GM19455 (cell line): ENCODE data around the gene VASH1.
"Not testable (repeated sequence)": the region's sequence is repeated elsewhere in the genome, so short reads cannot be mapped to it uniquely, and the experiment has no call there.

ENCODE experiments used
- ATAC-seq: cut with Tn5 transposase; IDR thresholded peaks from one replicate; pipeline ENCODE4 v1.9.1; 2021; ENCODE audit not compliant: unreplicated experiment

VASH1 gene

GRCh38 chr14:76761136-76761959, at the start of gene VASH1:
VASH1 (plus strand) TSS chr14:76761468; CDS start chr14:76762822, 1,354 bp downstream.
- ATAC-seq = peak; percentile 89

GRCh38 chr14:76713121-76713520, 48.1 kb upstream of the VASH1 start:
- no peak for ATAC-seq

- no peak for ATAC-seq
These were observed 46.8 kb upstream of the VASH1 start for GRCh38 chr14:76714470-76714869.

DNA sequence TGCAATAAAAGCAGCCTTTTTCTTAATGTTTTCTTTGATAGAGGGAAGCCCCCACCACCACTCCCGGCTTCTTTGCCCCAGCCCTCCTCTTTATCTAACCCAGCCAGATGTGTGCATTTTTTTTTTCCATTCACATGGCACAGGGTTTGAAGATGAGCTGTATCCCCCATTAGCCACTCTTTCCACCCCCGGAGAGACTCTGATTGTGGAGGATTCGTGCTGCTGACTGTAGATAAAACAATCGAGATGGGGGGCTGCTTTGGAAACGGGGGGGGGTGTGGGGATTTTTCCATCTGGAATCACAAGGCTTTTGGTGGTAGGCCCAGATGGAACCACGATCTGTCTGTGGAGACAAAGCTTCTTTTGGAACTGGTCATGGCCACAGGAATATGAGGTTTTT, 46.2 kb upstream of the VASH1 start:
- ATAC-seq = no peak

GRCh38 chr14:76715511-76716081, 45.7 kb upstream of the VASH1 start:
- ATAC-seq = no peak

- no peak for ATAC-seq
These were observed 45.0 kb upstream of the VASH1 start for GRCh38 chr14:76716285-76716684.

- no peak for ATAC-seq
These were observed 43.6 kb upstream of the VASH1 start for GRCh38 chr14:76717508-76718290.

- ATAC-seq = no peak
These were observed 42.8 kb upstream of the VASH1 start for GRCh38 chr14:76718306-76719040.

- ATAC-seq = no peak
These were observed 41.6 kb upstream of the VASH1 start for GRCh38 chr14:76719666-76720065.

DNA sequence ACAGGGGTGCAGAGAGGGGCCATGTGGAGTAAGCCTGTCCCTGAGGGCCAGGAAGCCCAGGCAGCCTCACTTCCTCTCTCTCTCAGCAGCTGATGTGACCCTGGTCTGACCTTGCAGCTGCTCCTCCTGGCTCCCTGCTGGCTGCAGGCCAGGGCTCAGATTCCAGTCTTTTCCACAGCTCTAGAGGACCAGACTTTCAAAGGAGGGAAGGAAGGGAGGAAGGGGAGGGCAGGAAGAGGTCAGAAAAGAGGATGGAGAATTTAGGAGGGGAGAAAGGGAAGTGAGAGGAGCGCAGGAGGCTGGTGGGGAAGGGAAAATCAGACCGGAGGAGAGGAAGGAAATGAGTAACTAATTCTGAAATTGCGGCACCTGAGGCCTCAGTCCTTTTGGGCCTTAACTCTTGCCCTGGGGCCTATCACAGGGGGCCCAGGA, 40.9 kb upstream of the VASH1 start:
- ATAC-seq = peak; percentile 61

DNA sequence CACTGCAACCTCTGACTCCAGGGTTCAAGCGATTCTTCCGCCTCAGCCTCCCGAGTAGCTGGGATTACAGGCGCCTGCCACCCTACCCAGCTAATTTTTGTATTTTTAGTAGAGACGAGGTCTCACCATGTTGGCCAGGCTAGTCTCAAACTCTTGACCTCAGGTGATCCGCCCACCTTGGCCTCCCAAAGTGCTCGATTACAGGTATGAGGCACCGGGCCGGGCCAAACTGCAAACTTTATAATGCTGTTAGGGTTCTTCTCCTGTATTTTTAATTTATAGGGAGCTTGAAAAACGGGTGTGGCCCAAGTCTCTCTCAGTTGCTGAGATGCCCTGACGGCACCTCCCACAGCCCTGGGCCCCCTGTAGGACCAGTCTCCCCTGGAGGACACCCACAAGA, 39.8 kb upstream of the VASH1 start:
- ATAC-seq = not testable (repeated sequence)

DNA sequence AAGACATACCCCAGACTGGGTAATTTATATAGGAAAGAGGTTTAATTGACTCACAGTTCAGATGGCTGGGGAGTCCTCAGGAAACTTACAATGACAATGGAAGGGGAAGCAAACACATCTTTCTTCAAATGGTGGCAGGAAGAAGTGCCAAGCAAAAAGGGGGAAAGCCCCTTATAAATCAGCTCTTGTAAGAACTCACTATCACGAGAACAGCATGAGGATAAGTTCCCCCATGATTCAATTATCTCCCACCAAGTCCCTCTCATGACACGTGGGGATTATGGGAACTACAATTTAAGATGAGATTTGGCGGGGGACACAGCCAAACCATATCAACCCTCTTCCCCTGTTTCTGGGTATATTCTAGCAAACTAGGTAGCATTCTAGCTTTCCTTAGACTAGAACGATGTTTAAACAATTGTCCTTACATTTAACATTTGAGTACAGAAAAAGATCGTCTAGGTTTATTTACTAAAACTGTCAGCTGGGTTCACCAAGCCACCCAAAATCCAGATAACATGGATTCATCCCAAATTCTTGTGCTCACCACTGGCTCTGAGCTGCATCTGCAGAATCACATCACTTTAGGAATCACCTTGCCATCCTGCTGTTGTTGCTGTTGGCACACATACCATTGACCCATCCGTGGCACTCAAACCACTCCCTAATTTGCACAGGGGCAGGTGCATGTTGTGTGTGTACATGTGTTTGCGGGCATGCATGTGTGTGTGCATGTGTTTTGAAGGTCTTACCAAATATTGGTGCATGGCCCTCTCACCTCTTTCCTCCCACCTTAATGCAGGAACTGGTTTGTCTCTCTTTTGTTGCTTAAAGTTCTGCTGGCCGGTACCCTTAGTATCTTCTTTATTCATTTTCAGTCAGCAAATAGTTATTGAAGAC, 36.4 kb upstream of the VASH1 start:
- no peak for ATAC-seq

DNA sequence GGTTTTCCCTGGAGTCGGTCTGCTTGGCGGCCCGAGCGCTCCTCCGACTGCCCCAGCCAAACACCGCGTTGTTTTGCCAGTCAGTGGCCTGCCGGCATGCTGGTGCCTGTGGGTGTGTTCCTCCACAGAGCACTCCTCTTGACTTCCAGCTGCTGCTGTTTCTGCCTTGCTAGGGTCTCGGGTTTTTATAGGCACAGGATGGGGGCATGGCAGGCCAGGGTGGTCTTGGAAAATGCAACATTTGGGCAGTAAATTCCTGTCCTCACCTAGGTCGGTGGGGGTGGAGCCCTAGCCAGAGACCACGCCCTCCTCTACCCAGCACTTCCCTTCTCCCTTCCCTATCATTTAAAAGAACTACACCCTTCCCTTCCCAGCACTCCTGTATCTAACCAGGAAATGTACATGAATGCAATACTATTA, 34.7 kb upstream of the VASH1 start:
- ATAC-seq = no peak

- ATAC-seq = no peak
These were observed 33.9 kb upstream of the VASH1 start for GRCh38 chr14:76727384-76727783.

DNA sequence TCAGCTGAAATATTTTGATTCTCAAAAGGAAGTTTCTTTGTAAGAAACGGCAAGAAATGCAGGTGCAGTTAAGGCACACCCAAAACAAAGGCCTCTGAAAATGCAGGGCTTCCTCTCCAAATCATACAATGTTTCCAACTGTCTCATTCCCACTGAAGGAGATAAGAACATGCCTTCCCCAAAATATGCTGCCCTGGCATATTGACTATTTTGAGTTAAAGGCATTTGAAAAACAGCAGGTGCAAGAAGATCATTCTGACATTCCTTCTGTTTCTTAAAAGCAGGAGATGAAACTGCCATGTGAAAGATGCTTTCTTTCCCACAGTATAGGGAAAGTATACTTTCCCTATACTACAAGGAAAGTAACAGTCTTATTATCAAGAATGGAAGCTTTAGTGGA, 33.4 kb upstream of the VASH1 start:
- ATAC-seq = no peak

DNA sequence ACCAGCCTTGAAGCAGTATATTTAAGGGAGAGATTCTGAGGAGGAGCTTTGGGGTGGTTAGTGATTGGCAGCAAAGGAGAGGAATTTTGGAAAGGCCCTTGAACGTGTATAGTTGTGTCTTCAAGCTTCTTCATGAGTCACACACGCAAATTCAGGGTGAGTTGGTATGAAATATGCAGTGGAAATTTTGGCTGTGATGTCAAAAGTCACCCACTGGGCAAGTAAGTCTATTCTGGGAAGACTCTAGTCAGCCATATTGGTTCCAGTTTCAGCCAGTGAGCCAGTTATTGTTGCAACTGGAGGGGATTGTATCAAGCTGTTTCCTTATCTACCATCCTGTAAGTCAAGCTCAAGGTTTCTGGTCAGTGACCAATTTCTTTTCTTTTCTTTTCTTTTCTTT, 32.0 kb upstream of the VASH1 start:
- no peak for ATAC-seq

GRCh38 chr14:76729953-76730505, 31.2 kb upstream of the VASH1 start:
- no peak for ATAC-seq

DNA sequence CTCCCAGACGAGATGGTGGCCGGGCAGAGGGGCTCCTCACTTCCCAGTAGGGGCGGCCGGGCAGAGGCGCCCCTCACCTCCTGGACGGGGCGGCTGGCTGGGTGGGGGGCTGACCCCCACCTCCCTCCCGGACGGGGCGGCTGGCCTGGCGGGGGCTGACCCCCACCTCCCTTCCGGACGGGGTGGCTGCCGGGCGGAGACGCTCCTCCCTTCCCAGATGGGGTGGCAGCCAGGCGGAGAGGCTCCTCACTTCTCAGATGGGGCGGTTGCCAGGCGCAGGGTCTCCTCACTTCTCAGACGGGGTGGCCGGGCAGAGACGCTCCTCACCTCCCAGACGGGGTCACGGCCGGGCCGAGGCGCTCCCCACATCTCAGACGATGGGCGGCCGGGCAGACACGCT, 26.8 kb upstream of the VASH1 start:
- not testable (repeated sequence) for ATAC-seq

GRCh38 chr14:76736514-76736913, 24.8 kb upstream of the VASH1 start:
- ATAC-seq = no peak

DNA sequence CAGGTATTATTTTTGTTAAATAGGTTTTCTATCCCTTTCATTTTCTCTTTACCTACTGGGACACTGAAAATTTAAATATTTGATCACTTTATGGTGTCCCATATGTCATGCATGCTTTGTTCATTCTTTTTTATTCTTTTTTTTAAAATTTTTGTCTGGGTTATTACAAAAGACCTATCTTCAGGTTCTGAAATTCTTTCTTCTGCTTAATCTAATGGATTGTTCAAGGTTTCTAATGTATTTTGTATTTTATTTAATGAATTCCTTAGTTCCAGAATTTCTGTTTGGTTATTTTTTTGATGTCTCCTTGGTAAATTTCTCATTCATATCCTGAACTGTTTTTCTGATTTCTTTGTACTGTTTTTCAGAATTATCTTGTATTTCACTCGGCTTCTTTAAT, 20.2 kb upstream of the VASH1 start:
- ATAC-seq = no peak
